ENCODE results near the gene EIF3D.

Gene EIF3D

DNA sequence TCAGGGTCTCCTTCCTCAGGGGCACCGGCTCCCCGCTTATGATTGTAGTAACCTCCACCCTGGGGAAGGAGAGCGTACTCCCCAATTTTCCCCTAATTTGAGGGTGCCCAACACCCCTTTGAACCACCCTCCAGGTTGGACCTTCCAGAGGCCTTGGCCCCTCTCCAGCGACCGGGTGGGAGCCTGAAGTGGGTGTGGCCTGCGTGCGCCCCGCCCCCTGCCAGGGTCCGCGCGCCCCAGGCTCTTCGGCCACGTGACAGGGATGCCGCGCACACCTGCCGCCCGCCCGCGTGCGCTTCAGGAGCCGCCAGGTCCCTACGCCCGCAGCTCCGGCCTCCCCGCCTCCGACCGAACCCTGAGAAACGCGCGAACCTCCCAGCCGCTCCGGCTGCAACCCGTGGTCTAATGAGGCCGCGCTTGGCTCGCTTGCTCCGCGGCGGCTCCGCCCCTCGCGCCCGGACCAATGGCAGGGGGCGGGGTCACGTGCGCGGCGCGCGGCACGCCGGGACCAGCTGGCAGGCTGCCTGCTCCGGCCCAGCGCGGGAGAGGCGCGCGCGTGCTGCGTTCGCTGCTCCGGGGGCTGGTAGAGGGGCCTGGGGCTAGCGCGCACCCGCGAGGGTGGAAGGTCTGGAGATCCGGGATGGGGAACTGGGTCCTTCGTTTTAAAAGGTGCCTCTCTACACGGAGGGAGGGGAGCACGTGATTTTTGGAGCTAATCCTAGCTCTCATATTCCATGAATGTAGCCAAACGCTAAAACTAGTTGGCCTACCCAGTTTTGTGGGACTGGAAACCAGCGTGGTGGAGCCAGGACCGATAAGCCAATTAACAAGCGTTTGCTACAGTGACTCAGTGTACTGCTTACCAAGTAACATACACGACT is 22.1 kb downstream of the EIF3D start, which contains the start of gene FOXRED2:
TSS of gene FOXRED2 (minus strand) at position 404 of the 881 bp plus-strand sequence. CDS start 618 bp downstream, outside the sequence.
- peak; percentile 61 to 83 (median 80) for DNase-seq (ENCODE audit: low read depth in 2 of 3, low spot score in 2 of 3)

GRCh38 chr22:36505998-36506635 is 22.8 kb downstream of the EIF3D start:
- no peak for DNase-seq (ENCODE audit: low read depth in 2 of 3, low spot score in 2 of 3)

GRCh38 chr22:36497910-36498665 is 30.9 kb downstream of the EIF3D start:
- no peak for DNase-seq (ENCODE audit: low read depth in 2 of 3, low spot score in 2 of 3)

DNA sequence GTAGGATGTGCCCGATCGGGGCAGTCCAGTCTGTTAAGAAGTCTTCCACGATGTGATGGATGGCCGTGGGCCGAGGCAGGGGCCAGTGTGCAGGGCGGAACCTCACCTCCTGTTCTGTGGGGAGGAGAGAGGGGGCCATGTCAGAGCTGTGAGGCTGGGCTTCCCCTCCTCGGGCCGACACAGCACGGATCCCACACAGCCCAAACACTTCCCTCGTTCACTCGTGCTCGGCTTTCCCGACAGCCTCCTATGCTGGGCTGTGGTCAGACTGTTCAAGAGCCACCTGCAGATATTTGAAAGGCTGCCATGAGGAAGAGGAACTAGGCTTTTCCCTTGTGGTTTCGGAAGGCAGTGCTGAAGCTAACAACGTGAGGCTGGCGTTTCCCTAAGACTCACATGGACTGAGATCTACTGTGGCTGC is 35.3 kb downstream of the EIF3D start:
- DNase-seq (ENCODE audit: low read depth in 2 of 3, low spot score in 2 of 3): no peak

- no peak for DNase-seq (ENCODE audit: low read depth in 2 of 3, low spot score in 2 of 3)
These were observed 36.9 kb downstream of the EIF3D start for GRCh38 chr22:36492109-36492508.

GRCh38 chr22:36491155-36491554 is 37.8 kb downstream of the EIF3D start:
- DNase-seq (ENCODE audit: low read depth in 2 of 3, low spot score in 2 of 3): no peak

DNA sequence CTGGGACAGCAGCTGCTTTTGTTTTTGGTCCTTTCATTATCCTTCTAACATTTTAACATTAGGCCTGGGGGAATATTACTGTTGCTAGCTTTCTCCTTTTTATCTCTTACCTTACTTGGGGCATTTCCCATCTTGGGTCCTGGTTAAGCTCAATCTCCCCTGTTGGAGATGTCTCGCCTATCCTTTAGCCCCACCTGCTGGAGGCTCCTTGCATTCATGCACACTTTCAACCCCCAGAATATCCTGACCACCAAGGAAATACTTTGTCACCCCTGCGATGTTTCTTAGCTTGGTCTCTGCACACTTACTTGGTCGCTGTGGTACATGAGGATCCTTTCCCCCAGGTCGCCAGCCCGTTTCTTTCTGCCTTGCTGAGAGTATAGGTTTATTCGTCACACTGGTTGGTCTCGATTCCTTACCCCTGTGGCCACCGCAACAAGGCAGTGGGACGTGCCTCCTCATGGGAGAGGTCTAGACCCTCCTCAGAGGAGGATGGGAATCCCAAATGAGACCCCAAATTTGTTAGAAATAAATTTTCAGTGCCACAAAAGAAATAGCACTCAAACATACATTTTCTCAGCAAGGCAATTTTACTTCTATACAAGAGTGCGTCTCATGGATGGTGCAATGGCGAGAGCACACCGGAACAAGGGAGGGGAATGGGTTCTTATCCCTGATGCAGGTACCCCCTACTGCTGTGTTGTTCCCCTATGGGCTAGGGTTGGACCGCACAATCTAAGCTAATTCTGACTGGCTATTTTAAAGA is 42.2 kb downstream of the EIF3D start:
- DNase-seq (ENCODE audit: low read depth in 2 of 3, low spot score in 2 of 3): peak in 1 of 3 experiments; percentile 13

- DNase-seq (ENCODE audit: low read depth in 2 of 3, low spot score in 2 of 3): peak; percentile 86 to 93 (median 92)
These were observed 47.4 kb downstream of the EIF3D start, which contains the start of gene TXN2 for GRCh38 chr22:36481393-36482168. TXN2 (minus strand) TSS chr22:36481640; CDS start chr22:36480837, 803 bp downstream.

DNA sequence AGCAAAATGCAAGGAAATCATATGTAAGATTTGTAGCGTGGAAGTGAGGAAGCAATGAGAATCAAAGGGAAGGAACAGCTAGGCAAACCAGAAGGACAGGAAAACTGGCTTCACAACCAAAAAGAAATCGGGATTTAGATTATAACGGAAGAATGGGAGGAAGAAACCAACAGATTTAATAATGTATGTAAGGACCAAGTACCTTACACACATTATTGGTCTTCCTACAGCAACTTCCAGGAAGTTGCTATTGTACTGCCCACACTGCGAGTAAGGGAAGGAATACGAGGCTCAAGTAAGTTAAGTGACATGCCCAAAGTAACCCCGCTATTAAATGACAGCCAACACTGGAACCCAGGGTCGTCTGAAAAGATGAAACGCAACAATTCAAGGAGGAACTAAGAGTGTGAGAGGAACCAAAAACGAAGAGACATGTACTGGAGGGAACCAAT is 48.0 kb downstream of the EIF3D start:
- no peak for DNase-seq (ENCODE audit: low read depth in 2 of 3, low spot score in 2 of 3)

DNA sequence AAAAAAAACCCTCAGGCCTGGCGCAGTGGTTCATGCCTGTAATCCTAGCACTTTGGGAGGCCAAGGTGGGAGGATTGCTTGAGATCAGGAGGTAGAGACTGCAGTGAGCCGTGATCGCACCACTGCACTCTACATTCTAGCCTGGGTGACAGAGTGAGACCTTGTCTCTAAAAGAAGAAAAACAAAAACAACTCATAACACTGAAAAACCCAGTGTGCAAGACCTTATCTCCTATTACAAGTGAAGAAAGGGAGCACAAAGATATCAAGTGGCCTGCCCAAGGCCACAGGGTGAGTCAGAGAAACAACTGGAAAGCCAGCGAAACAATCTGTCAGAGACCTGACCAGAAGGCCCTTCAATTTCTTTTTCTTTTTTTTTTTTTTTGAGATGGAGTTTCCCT is 50.0 kb downstream of the EIF3D start:
- no peak for DNase-seq (ENCODE audit: low read depth in 2 of 3, low spot score in 2 of 3)

GRCh38 chr22:36475341-36475740 is 53.6 kb downstream of the EIF3D start:
- DNase-seq (ENCODE audit: low read depth in 2 of 3, low spot score in 2 of 3): no peak

DNA sequence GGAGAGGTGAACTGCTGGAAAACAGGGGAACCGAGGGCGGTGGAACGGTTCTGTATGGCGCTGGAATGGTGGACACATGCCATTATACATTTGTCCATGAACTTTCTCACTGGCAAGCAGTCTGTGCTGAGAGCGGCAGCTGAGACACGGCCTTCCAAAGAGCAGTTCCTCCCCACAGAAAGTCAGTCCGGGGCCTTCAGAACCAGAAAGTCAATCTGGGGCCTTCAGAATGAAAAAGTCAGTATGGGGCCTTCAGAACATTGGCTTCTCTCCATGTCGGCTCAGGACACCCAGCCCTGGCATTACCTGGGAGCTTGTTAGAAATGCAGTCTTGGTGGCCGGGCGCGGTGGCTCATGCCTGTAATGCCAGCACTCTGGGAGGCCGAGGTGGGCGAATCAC is 56.3 kb downstream of the EIF3D start:
- no peak for DNase-seq (ENCODE audit: low read depth in 2 of 3, low spot score in 2 of 3)

- no peak for DNase-seq (ENCODE audit: low read depth in 2 of 3, low spot score in 2 of 3)
These were observed 57.6 kb downstream of the EIF3D start for GRCh38 chr22:36471341-36471821.

DNA sequence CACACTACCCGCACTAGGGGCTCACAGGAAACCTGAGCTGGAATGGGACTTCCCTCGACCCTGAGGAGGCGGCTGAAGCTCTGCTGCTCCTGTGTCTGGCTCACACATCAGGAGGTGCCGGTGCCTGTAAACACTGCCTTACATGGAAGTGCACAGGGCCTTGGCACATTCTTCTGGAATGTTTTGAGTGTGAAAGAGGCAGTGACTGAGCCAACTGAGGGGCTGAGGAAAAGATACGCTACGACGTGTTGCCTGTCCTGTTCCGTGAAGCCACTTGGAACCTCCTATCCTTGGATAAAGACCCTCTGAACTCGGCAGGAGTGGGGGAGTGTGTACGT is 58.0 kb downstream of the EIF3D start:
- no peak for DNase-seq (ENCODE audit: low read depth in 2 of 3, low spot score in 2 of 3)

- peak; percentile 35 to 63 (median 48) for DNase-seq (ENCODE audit: low read depth in 2 of 3, low spot score in 2 of 3)
These were observed 58.6 kb downstream of the EIF3D start for GRCh38 chr22:36470162-36470993.

DNA sequence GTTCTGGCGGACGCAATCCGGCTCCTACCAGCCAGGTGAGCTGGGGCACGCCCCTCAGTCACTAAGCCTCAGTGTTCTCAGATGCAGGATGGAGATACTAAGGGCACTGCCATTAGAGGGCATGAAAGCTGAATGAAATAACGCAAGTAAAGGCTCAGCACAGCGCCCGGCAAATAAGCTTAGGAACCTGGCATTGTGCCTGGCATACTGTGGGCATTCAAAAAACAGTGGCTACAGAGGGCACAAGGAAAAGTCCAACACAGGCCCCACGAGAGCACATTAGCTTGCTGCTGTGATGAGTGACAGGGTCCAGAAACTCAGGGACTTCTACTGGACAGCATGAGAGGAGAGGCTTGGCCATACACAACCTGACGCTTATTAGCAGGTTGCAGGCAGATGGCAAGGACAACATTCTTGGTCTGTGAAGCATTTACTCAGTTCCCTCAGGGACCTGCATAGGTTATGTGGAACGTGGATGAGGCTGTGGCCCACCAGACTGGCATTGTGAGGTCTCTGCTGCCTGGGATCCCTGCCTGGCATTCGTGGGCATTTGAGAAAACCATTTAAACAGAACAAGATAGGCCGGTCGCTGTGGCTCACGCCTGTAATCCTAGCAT is 59.8 kb downstream of the EIF3D start:
- DNase-seq (ENCODE audit: low read depth in 2 of 3, low spot score in 2 of 3): no peak

DNA sequence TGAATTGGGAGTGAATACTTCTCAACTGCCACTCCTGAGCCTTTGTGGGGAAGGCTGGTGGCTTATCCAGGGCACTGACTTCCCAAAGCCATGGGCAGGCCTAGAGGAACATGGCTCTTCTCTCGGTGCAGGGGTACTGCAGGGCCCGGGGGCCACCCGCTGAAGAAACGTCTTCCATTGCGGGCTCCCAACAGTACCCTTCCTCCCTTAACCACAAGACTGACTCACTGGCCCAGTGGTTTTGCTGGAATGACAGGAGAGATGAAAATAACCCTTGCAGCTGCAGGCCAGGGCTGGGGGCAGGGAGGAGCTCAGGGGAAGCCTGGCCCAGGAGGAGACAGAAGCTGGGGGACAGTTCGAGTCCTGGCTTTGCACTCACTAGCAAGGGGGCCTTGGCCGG is 61.0 kb downstream of the EIF3D start:
- no peak for DNase-seq (ENCODE audit: low read depth in 2 of 3, low spot score in 2 of 3)

- no peak for DNase-seq (ENCODE audit: low read depth in 2 of 3, low spot score in 2 of 3)
These were observed 61.7 kb downstream of the EIF3D start for GRCh38 chr22:36467042-36467810.
